IMR-90 (cell line): Measurements from ENCODE around the gene SELENOO.

Source experiments
- CTCF ChIP-seq: conservative IDR thresholded peaks from 2 replicates; pipeline ENCODE4 v1.5.1; 2012; ENCODE audit warnings: mild to moderate bottlenecking, low read depth, low read length, improper control_type of control experiment
- RCOR1 ChIP-seq: IDR thresholded peaks from 2 replicates; pipeline ENCODE4 v1.6.1; 2012; ENCODE audit warnings: mild to moderate bottlenecking, low read length, improper control_type of control experiment; ENCODE audit not compliant: insufficient replicate concordance

DNA sequence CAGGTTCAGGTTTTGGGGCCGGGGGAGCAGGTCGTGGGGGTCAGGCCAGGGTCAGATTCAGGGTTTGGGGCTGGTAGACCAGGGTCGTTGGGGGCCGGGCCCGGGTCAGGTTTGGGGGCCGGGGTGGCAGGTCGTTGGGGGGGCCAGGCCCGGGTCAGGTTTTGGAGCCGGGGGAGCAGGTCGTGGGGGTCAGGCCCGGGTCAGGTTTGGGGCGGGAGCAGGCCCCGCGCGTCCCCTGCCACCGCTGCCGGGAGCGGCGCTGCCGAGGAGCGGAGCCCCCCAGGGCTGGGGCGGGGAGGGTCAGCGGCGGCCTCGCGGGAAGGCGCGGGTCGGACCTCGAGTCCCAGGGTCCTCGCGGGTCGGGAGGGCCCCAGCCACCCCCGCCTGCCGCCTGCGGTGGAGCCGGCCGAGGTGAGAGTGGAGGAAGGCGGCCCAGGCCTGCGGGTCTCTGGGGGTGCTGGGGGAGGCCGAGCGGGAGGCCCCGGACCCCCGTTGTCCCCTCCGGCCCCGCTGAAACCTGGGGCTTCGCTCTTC is 14.6 kb upstream of the SELENOO start:
- TF ChIP-seq CTCF (no peak), RCOR1 (no peak)
